ENCODE results near the gene CAMTA1. TPM values are rescaled to one million over a fixed set of nuclear protein-coding genes. Genes with fewer than 3 reads are reported as not detected.

CAMTA1 gene
- total RNA-seq, 1 experiment from 2014 or later, result 69.5 TPM

DNA sequence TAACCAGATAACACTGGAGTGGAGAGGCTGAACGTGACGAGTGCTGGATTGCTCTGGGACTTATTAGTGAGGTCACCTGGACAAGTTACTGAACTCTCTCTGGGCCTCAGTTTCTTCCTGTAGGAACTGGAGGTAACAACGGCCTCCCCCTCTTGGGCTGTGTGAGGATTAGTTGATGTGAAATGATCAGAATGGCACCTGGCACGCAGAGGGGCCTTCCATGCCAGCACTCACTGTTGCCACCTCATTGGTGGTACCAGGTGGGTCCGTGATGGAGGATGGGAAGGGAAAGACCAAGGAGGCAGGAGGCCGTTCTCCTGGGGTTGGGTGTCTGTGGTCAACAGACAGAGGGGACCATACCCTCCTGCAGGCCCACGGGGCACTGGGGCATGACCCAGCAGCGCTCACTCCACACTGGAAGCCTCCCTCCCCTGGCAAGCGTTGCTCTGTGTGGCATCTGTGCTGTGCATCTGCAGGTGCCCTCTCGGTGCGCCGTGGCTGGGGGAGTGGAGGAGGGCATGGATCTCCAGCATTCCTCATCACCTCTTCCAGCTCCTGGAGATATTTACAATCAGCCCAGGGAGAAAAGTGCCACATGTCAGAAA, 636.3 kb downstream of the CAMTA1 start:
- Histone ChIP-seq H3K4me3 (replicated peaks in 1 of 2; ENCODE audit: low read depth in 1 of 2, low read length in 2 of 2) (no peak overlapping the region), H3K79me2 (ENCODE audit: insufficient read depth, low read length) (no peaks in the 10 kb centered on the region), H3K9ac (ENCODE audit: low read length) (no peak overlapping the region), H3K9me2 (ENCODE audit: insufficient read depth) (no peaks in the 10 kb centered on the region), H3K36me3 (ENCODE audit: control insufficient read depth in 1 of 2, insufficient read depth in 2 of 2, low read length in 2 of 2) (no peaks in the 10 kb centered on the region), H4K20me1 (ENCODE audit: insufficient read depth) (no peaks in the 10 kb centered on the region), H2AFZ (ENCODE audit: low read depth, low read length, poor library complexity, severe bottlenecking) (no peak overlapping the region), H3K27ac (ENCODE audit: low read depth, low read length) (no peak overlapping the region), H3K9me3 (ENCODE audit: control insufficient read depth in 1 of 2, insufficient read depth in 1 of 2, low read depth in 1 of 2, low read length in 2 of 2) (no peaks in the 10 kb centered on the region), H3K4me2 (ENCODE audit: low read length) (no peak overlapping the region), H3K27me3 (ENCODE audit: insufficient read depth, low read length) (no peaks in the 10 kb centered on the region), H3K4me1 (ENCODE audit: control insufficient read depth in 1 of 2, insufficient read depth in 2 of 2, low read length in 2 of 2) (peaks cover 3 to 5% of the 10 kb centered on the region in 2 experiments; a peak in 2 of 4 replicates)
- intact Hi-C loops (cut with micrococcal nuclease), result no loop called here
- ATAC-seq (no peak), DNase-seq (ENCODE audit: low read depth, low spot score) (no peak)
- no TSS peak for BruUV-seq (replicated peaks)
- RAD21 ChIA-PET (ENCODE audit: low non-redundant PET in 1 of 2, low total read pairs in 2 of 2, uncharacterized antibody in 2 of 2, unreplicated experiment in 2 of 2), result no interaction called here
- POLR2A ChIA-PET, result no interaction called here
- CTCF ChIA-PET, result no interaction called here
- no peak for TF ChIP-seq POLR2AphosphoS5 (IDR thresholded peaks at IDR 0.05; ENCODE audit: low read depth, low read length)
- no peak for TF ChIP-seq SRF (IDR thresholded peaks at IDR 0.05; ENCODE audit: low read depth)
- TF ChIP-seq, protein P1, sequence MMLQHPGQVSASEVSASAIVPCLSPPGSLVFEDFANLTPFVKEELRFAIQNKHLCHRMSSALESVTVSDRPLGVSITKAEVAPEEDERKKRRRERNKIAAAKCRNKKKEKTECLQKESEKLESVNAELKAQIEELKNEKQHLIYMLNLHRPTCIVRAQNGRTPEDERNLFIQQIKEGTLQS (IDR thresholded peaks at IDR 0.05), result no peak
- TF ChIP-seq RAD21 (IDR thresholded peaks at IDR 0.05; ENCODE audit: low read depth), result no peak
- TF ChIP-seq SIN3A (IDR thresholded peaks at IDR 0.05; ENCODE audit: low read depth), result no peak
- TF ChIP-seq, protein P2, sequence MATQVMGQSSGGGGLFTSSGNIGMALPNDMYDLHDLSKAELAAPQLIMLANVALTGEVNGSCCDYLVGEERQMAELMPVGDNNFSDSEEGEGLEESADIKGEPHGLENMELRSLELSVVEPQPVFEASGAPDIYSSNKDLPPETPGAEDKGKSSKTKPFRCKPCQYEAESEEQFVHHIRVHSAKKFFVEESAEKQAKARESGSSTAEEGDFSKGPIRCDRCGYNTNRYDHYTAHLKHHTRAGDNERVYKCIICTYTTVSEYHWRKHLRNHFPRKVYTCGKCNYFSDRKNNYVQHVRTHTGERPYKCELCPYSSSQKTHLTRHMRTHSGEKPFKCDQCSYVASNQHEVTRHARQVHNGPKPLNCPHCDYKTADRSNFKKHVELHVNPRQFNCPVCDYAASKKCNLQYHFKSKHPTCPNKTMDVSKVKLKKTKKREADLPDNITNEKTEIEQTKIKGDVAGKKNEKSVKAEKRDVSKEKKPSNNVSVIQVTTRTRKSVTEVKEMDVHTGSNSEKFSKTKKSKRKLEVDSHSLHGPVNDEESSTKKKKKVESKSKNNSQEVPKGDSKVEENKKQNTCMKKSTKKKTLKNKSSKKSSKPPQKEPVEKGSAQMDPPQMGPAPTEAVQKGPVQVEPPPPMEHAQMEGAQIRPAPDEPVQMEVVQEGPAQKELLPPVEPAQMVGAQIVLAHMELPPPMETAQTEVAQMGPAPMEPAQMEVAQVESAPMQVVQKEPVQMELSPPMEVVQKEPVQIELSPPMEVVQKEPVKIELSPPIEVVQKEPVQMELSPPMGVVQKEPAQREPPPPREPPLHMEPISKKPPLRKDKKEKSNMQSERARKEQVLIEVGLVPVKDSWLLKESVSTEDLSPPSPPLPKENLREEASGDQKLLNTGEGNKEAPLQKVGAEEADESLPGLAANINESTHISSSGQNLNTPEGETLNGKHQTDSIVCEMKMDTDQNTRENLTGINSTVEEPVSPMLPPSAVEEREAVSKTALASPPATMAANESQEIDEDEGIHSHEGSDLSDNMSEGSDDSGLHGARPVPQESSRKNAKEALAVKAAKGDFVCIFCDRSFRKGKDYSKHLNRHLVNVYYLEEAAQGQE (IDR thresholded peaks at IDR 0.05; ENCODE audit: low read depth), result no peak
- TF ChIP-seq SP1 (IDR thresholded peaks at IDR 0.05; ENCODE audit: low read depth), result no peak
- TF ChIP-seq YY1 (IDR thresholded peaks at IDR 0.05; ENCODE audit: extremely low read depth, insufficient replicate concordance, low read depth, low read length), result no peak
- TF ChIP-seq POLR2A (IDR thresholded peaks at IDR 0.05; ENCODE audit: borderline replicate concordance, extremely low read depth, insufficient read depth, insufficient read length), result no peak
- TF ChIP-seq ELF1 (IDR thresholded peaks at IDR 0.05; ENCODE audit: borderline replicate concordance, low read depth), result no peak
- no peak for TF ChIP-seq FOSL1 (IDR thresholded peaks at IDR 0.05; ENCODE audit: low read depth)
- TF ChIP-seq CEBPB (IDR thresholded peaks at IDR 0.05; ENCODE audit: low read depth), result no peak
- TF ChIP-seq ZNF274 (IDR thresholded peaks at IDR 0.05; ENCODE audit: low read depth, low read length), result no peak
- TF ChIP-seq, protein P3, sequence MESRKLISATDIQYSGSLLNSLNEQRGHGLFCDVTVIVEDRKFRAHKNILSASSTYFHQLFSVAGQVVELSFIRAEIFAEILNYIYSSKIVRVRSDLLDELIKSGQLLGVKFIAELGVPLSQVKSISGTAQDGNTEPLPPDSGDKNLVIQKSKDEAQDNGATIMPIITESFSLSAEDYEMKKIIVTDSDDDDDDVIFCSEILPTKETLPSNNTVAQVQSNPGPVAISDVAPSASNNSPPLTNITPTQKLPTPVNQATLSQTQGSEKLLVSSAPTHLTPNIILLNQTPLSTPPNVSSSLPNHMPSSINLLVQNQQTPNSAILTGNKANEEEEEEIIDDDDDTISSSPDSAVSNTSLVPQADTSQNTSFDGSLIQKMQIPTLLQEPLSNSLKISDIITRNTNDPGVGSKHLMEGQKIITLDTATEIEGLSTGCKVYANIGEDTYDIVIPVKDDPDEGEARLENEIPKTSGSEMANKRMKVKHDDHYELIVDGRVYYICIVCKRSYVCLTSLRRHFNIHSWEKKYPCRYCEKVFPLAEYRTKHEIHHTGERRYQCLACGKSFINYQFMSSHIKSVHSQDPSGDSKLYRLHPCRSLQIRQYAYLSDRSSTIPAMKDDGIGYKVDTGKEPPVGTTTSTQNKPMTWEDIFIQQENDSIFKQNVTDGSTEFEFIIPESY (IDR thresholded peaks at IDR 0.05; ENCODE audit: extremely low read depth, insufficient replicate concordance, low read length), result no peak

All from HCT116 (cell line).